GM21717 (cell line): ENCODE measurements around the gene CDKL2.

Experiments
- ATAC-seq: cut with Tn5 transposase; IDR thresholded peaks from one replicate; pipeline ENCODE4 v1.9.1; 2021; ENCODE audit warnings: mild to moderate bottlenecking, moderate library complexity; ENCODE audit not compliant: unreplicated experiment

Gene CDKL2

GRCh38 chr4:75643651-75644050 is 13.3 kb upstream of the CDKL2 start:
- no peak for ATAC-seq

- no peak for ATAC-seq
Measured at GRCh38 chr4:75639124-75639695, 8.9 kb upstream of the CDKL2 start.

GRCh38 chr4:75637827-75638226 is 7.5 kb upstream of the CDKL2 start:
- ATAC-seq = no peak

- ATAC-seq = no peak
Measured at GRCh38 chr4:75637176-75637575, 6.8 kb upstream of the CDKL2 start.

- ATAC-seq = no peak
Measured at GRCh38 chr4:75634951-75635350, 4.6 kb upstream of the CDKL2 start.

- ATAC-seq = no peak
Measured at GRCh38 chr4:75634281-75634680, 4.0 kb upstream of the CDKL2 start.

GRCh38 chr4:75633846-75634245 is 3.5 kb upstream of the CDKL2 start:
- ATAC-seq = no peak

GRCh38 chr4:75630937-75631329 is 605 bp upstream of the CDKL2 start:
- ATAC-seq = no peak

- no peak for ATAC-seq
Measured at GRCh38 chr4:75629239-75629638, 1.1 kb downstream of the CDKL2 start.

- ATAC-seq = no peak
Measured at GRCh38 chr4:75623026-75623425, 7.3 kb downstream of the CDKL2 start.

- no peak for ATAC-seq
Measured at GRCh38 chr4:75621715-75622114, 8.6 kb downstream of the CDKL2 start.

GRCh38 chr4:75612306-75612705 is 18.0 kb downstream of the CDKL2 start:
- ATAC-seq = no peak

GRCh38 chr4:75605928-75606327 is 24.4 kb downstream of the CDKL2 start:
- no peak for ATAC-seq

GRCh38 chr4:75599647-75600046 is 30.7 kb downstream of the CDKL2 start:
- no peak for ATAC-seq

GRCh38 chr4:75598390-75598789 is 31.9 kb downstream of the CDKL2 start:
- no peak for ATAC-seq

GRCh38 chr4:75596061-75596460 is 34.3 kb downstream of the CDKL2 start:
- ATAC-seq = no peak

GRCh38 chr4:75593393-75593792 is 36.9 kb downstream of the CDKL2 start:
- no peak for ATAC-seq

GRCh38 chr4:75584067-75584466 is 46.3 kb downstream of the CDKL2 start:
- ATAC-seq = no peak

GRCh38 chr4:75567725-75568124 is 62.6 kb downstream of the CDKL2 start:
- ATAC-seq = no peak

GRCh38 chr4:75566911-75567310 is 63.4 kb downstream of the CDKL2 start:
- ATAC-seq = no peak

- ATAC-seq = no peak
Measured at GRCh38 chr4:75565481-75565880, 64.8 kb downstream of the CDKL2 start.

- no peak for ATAC-seq
Measured at GRCh38 chr4:75564023-75564422, 66.3 kb downstream of the CDKL2 start.

- no peak for ATAC-seq
Measured at GRCh38 chr4:75561789-75562188, 68.5 kb downstream of the CDKL2 start.

- no peak for ATAC-seq
Measured at GRCh38 chr4:75557696-75558095, 72.6 kb downstream of the CDKL2 start.
